ENCODE results near the gene TRIM15. TPM values are rescaled to one million over a fixed set of nuclear protein-coding genes. Genes with fewer than 3 reads are reported as not detected.

Gene TRIM15
- total and polyA plus RNA-seq, 2 donors (not counting 3 experiments of a cell fraction or from before 2014, with no cell fraction given): not detected

DNA sequence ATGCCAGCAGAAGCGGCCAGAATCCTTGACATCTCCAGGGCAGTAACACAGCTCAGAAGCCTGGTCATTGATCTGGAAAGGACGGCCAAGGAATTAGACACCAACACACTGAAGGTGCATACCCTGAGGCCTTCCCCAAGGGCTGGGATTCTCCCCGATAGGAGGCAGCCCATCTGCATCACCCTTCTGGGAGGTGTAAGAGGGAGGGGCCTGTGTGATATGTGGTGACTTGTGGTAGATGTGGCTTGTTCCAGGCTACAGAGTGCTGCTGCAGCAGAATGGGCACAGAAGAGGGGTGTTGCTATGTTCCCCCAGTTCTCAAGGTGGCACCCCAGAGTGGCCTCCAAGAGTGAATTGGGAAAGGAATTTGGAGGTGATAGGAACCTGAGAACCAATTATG lies 16.2 kb upstream of the TRIM15 start:
- no peaks in the 10 kb centered on the region for H4K20me1 ChIP-seq (replicated peaks; ENCODE audit: control insufficient read depth, extremely low read depth, insufficient read depth, low read length)
- no peaks in the 10 kb centered on the region for H3K36me3 ChIP-seq (ENCODE audit: control insufficient read depth in 2 of 2, extremely low read depth in 1 of 2, insufficient read depth in 2 of 2, low read length in 2 of 2)
- no peaks in the 10 kb centered on the region for H3K9me3 ChIP-seq (replicated peaks; ENCODE audit: control insufficient read depth, insufficient read depth, low read length)
- H3K79me2 ChIP-seq (ENCODE audit: control insufficient read depth, insufficient read depth, low read length): no peaks in the 10 kb centered on the region
- intact Hi-C loops (cut with micrococcal nuclease) (no loop called here), dilution Hi-C loops (cut with MboI; ENCODE audit: extremely low pct_ligation_motif_present, low sequenced_read_pairs) (no loop called here)
- H3K4me1 ChIP-seq (ENCODE audit: control insufficient read depth, extremely low read depth, insufficient read depth, low read length): no peaks in the 10 kb centered on the region
- no peak overlapping the region for H3K4me3 ChIP-seq (replicated peaks in 1 of 3; ENCODE audit: insufficient read depth in 1 of 3, low read depth in 1 of 3, low read length in 3 of 3)
- peaks cover 12 to 33% of the 10 kb centered on the region in 2 experiments for H3K27me3 ChIP-seq (ENCODE audit: control insufficient read depth in 2 of 2, insufficient read depth in 2 of 2, low read length in 2 of 2)
- H3K9me1 ChIP-seq (replicated peaks; ENCODE audit: control insufficient read depth, extremely low read depth, insufficient read depth, low read length): no peaks in the 10 kb centered on the region
- no peak for FAIRE-seq
- no peak for DNase-seq (ENCODE audit: low read depth, low spot score)
- ChIA-PET POLR2A (no interaction called here), CTCF (interaction anchor here (1.9 kb wide), 1 partner anchor 16 kb away, joined by 9 read pairs; no protein-coding TSS in a partner anchor)
- BruUV-seq (replicated peaks): no TSS peak
- no peak overlapping the region for H3K9ac ChIP-seq (replicated peaks; ENCODE audit: extremely low read depth, insufficient read depth, low read length)
- no peak overlapping the region for H3K27ac ChIP-seq (ENCODE audit: insufficient read depth, low read depth, low read length)
- H3K4me2 ChIP-seq (ENCODE audit: insufficient read depth, low read length): no peak overlapping the region
- H2AFZ ChIP-seq (ENCODE audit: low read depth, low read length): no peak overlapping the region
- TF ChIP-seq EZH2 (IDR thresholded peaks at IDR 0.05; ENCODE audit: borderline replicate concordance, low read depth, low read length, severe bottlenecking): no peak
- no peak for TF ChIP-seq POLR2AphosphoS5 (IDR thresholded peaks at IDR 0.05; ENCODE audit: insufficient read depth, low read depth, low read length)
- TF ChIP-seq FOS (IDR thresholded peaks at IDR 0.05; ENCODE audit: borderline replicate concordance, insufficient read depth, low read length): no peak
- TF ChIP-seq MYC (IDR thresholded peaks at IDR 0.05; ENCODE audit: low read depth, low read length): no peak
- no peak for TF ChIP-seq JUN (IDR thresholded peaks at IDR 0.05; ENCODE audit: borderline replicate concordance, insufficient read depth, insufficient read length, low read depth)
- TF ChIP-seq, protein P1, sequence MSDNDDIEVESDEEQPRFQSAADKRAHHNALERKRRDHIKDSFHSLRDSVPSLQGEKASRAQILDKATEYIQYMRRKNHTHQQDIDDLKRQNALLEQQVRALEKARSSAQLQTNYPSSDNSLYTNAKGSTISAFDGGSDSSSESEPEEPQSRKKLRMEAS (IDR thresholded peaks at IDR 0.05; ENCODE audit: insufficient read depth, insufficient read length): no peak
- no peak for TF ChIP-seq GATA2 (IDR thresholded peaks at IDR 0.05; ENCODE audit: insufficient read depth, insufficient read length, low read depth, low read length)
- TF ChIP-seq POLR2A (IDR thresholded peaks at IDR 0.05; ENCODE audit: low read depth, low read length): no peak
- TF ChIP-seq, protein P2, sequence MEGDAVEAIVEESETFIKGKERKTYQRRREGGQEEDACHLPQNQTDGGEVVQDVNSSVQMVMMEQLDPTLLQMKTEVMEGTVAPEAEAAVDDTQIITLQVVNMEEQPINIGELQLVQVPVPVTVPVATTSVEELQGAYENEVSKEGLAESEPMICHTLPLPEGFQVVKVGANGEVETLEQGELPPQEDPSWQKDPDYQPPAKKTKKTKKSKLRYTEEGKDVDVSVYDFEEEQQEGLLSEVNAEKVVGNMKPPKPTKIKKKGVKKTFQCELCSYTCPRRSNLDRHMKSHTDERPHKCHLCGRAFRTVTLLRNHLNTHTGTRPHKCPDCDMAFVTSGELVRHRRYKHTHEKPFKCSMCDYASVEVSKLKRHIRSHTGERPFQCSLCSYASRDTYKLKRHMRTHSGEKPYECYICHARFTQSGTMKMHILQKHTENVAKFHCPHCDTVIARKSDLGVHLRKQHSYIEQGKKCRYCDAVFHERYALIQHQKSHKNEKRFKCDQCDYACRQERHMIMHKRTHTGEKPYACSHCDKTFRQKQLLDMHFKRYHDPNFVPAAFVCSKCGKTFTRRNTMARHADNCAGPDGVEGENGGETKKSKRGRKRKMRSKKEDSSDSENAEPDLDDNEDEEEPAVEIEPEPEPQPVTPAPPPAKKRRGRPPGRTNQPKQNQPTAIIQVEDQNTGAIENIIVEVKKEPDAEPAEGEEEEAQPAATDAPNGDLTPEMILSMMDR (IDR thresholded peaks at IDR 0.05; ENCODE audit: extremely low read depth in 1 of 2, insufficient read depth in 1 of 2, low read depth in 1 of 2, low read length in 2 of 2): no peak

Data from endothelial cell of umbilical vein (primary cell).